HG02763 (cell line): ENCODE results near the gene CAPZA2.
A peak's percentile ranks its signal among the peaks of the same experiment; 100 is the strongest.
"Not testable (repeated sequence)": the region's sequence is repeated elsewhere in the genome, so short reads cannot be mapped to it uniquely, and the experiment has no call there.

Experiments
- ATAC-seq: cut with Tn5 transposase; IDR thresholded peaks from one replicate; pipeline ENCODE4 v1.9.1; 2021; ENCODE audit warnings: mild to moderate bottlenecking, moderate library complexity; ENCODE audit not compliant: unreplicated experiment

The CAPZA2 gene

GRCh38 chr7:116912269-116912909, 50.0 kb downstream of the CAPZA2 start:
- no peak for ATAC-seq

- ATAC-seq, result no peak
Measured at GRCh38 chr7:116918704-116919103, 56.3 kb downstream of the CAPZA2 start.

- no peak for ATAC-seq
Measured at GRCh38 chr7:116920359-116920758, 58.0 kb downstream of the CAPZA2 start.

GRCh38 chr7:116922545-116922944, 60.2 kb downstream of the CAPZA2 start:
- ATAC-seq, result no peak

- no peak for ATAC-seq
Measured at GRCh38 chr7:116924741-116925140, 62.4 kb downstream of the CAPZA2 start.

GRCh38 chr7:116929021-116929420, 66.6 kb downstream of the CAPZA2 start:
- no peak for ATAC-seq

DNA sequence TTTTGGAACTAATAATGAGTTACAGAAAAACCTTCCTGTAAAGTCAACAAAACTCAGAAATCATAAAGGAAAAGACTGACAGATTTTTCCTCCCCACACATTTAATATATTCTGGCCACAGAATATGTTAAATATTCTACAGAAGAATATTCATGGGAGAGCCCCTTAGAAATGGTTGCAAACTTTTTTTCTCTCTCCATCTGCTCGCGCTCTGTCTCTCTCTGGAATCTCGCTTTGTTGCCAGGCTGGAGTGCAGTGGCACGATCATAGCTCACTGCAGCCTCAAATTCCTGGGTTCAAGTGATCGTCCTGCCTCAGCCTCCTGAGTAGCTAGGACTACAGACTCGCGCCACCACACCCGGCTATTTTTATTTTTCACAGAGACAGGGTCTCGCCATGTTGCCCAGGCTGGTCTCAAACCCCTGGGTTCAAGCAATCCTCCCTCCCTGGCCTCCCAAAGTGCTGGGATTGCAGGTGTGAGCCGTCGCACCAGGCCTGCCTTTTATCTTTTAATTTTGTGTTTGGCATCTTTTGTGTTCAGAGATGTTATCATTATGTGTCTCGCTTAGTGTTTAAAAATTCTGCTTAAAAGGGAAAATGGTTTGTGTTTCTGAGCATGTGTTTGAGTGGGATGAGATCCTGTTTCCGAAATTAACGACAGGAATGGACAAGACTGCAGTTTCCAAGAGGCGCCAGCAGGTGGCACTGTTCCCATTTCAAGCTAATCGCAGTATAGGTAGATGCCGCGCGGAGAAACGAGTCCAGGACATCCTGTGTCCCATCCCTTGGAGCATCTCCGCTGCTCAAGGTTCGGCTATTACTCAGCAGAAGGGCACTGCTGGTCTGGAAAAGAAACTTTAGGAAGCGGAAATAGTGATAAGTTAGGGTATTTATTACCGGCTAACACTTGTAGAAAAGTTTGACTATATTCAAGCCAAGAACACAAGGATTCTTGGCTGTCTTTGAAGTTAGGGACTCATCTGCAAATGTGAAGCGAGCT, 67.8 kb downstream of the CAPZA2 start:
- peak; percentile 71 for ATAC-seq

DNA sequence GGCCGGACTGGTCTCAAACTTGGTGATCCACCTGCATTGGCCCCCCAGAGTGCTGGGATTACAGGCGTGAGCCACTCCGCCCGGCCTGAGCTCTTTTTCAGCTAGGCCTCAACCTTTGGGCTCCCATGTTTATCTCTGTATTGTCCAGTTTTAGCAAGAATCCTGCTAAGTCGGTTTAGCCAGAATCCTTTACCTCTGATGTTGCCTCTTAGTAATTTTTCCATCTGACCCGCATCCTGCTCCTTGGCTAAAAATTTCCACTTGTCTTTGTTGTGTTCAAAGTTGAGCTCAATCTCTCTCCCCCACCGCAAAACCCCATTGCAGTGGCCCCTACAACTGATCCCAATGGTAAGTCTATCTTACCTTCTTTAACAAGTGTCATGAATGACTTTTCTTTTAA, 70.2 kb downstream of the CAPZA2 start:
- no peak for ATAC-seq

- no peak for ATAC-seq
Measured at GRCh38 chr7:116933465-116933864, 71.1 kb downstream of the CAPZA2 start.

- no peak for ATAC-seq
Measured at GRCh38 chr7:116934580-116934979, 72.2 kb downstream of the CAPZA2 start.

- not testable (repeated sequence) for ATAC-seq
Measured at GRCh38 chr7:116936844-116937243, 74.5 kb downstream of the CAPZA2 start.

- ATAC-seq, result no peak
Measured at GRCh38 chr7:116938678-116939077, 76.3 kb downstream of the CAPZA2 start.

- no peak for ATAC-seq
Measured at GRCh38 chr7:116940689-116941370, 78.4 kb downstream of the CAPZA2 start.

GRCh38 chr7:116942504-116942903, 80.1 kb downstream of the CAPZA2 start:
- no peak for ATAC-seq

DNA sequence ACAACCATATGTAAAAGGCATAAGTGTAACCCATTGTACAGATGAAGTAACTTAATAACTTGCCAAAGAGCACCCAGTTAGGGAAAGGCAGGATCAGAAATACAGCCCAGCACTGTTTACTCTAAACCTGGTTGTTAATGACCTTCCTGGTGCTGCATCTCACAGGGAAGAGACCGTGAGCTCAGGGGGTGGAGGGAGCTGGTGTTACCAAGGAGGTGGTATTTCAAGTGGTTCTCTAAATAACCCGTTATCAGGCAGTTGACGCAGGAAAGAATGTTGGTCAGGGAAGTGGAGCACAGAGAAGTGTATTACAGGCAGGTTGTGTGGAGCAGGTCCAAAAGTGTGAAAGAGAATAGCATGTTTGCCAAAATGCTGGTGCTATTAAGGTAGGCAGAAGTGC, 86.5 kb downstream of the CAPZA2 start:
- no peak for ATAC-seq

GRCh38 chr7:116949941-116950801, 87.8 kb downstream of the CAPZA2 start:
- no peak for ATAC-seq

GRCh38 chr7:116950889-116951351, 88.5 kb downstream of the CAPZA2 start:
- ATAC-seq, result no peak

GRCh38 chr7:116951366-116952292, 89.2 kb downstream of the CAPZA2 start:
- ATAC-seq, result no peak

DNA sequence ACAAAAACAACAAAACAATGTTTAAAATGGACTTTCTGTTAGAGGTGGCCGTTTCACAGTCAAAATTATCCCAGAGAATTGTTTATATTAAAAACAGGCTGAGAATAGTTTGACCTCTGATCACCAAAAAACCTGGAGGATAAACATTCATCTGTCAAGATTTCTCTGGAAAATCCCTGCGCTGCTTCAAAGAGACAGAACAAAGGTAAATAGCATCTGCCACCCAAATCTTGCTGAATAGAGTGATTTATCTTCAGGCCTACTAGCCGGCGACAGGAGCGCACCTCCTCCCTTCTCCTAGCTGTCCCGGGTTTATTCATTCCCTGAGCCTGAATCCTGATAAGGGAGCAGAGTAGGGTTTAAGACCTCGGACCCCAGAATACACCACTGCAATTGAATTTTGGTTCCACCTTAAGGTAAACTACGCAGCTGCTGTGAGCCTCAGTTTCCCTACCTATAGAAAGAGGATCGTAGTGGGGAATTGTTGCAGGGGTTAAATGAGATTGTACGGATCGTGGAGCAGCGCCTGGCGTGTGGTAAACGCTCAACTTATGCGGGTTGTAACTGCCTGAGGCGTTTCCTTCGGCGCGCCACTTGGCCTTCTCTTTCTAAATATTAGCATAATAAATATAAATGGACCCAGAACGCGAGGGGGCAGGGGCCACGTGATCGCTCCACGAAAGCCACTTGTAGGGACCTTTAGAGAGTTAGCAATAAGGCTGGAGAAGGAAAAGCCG, 90.4 kb downstream of the CAPZA2 start:
- no peak for ATAC-seq
